ENCODE measurements around the gene PRSS8.
A peak's percentile ranks its signal among the peaks of the same experiment; 100 is the strongest.

PRSS8 gene

DNA sequence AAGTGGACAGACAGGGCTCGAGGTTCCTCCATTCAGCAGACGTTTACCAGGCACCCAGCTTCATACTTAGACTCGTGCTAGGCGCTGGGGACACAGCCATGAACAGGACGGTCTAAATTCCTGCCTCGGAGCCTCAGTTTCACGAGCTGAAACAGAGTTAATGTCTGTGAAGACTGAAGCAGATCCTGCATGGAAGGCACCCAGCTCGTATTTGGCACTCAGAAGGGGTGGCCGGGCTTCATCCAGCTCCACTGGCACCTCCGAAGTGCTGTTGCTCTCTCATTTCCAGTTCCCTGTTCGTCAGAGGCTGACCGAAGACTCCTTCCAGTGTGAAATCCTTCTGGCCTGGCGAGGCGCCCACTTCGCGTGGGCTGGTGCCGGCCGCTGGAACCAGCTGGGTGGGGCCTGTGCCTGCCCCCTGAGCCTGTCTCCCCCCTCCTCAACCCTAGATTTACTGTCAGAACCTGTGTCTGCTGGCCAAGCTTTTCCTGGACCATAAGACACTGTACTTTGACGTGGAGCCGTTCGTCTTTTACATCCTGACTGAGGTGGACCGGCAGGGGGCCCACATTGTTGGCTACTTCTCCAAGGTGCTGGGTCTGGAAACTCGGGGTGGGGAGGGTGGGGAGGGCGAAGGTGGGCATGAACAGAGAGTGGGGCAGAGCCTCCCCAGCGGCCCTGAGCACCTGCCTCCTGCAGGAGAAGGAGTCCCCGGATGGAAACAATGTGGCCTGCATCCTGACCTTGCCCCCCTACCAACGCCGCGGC lies 5.8 kb downstream of the PRSS8 start:
- TF ChIP-seq CTCF (conservative IDR thresholded peaks at IDR 0.05) = no peak
- no peak for TF ChIP-seq ZFX (IDR thresholded peaks at IDR 0.05)
- peak overlapping the region; percentile 71 for H3K27ac ChIP-seq

DNA sequence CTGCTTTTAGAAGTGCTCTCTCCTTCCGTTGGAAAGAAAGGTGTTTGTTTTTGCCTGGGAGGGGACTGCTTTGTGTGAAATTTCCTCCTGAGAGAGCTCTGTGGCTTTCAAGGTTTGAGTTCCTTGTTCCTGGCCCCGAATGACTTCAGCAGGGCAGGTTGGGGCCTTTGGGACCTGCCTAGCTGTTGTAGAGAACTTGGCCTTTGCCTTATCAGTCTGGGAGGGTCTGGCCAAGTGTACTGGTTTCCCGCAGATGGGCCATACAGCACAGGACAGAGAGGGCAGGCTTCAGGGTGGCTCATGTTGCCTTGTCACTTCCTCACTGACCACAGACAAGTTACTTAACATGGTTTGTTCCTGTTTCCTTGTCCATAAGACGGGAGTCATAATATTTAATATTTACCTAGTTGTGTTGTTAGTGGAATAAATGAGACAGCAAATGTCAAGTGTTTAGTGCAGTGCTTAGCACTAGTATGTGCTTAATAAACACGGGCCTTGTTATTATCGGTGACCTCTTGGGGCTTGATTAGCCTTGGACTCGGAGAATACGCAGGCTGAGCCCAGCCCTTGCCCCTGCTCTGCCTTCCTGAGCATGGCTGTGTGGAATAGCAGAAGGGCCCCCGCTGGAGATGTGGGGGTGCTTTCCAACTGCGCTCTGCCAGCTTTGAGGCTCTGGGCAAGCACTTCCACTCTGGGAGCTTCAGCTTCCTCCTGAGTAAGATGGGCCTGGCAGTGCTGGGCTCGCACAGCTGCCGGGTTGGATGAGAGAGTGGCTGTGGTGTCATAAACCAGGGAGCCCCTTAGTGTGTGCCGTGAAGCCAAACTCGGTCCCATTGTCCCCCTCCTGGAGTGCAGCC lies 6.6 kb downstream of the PRSS8 start:
- peak overlapping the region; percentile 71 for H3K27ac ChIP-seq
- TF ChIP-seq ZFX (IDR thresholded peaks at IDR 0.05) = no peak
- no peak for TF ChIP-seq CTCF (conservative IDR thresholded peaks at IDR 0.05)

DNA sequence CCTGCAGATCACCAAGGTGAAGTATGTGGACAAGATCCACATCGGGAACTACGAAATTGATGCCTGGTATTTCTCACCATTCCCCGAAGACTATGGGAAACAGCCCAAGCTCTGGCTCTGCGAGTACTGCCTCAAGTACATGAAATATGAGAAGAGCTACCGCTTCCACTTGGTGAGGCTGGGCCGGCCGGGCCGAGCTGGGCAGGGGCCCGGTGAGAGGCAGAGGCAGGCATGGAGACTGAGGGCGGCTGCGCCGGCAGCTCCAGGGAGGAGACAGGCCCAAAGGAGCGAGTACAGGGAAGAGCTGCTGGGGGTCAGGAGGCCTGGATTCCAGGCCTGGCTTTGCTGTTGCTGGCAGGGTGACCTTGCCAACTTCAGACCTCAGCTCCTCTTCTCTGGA lies 8.3 kb downstream of the PRSS8 start:
- H3K27ac ChIP-seq = no peak overlapping the region
- TF ChIP-seq CTCF (conservative IDR thresholded peaks at IDR 0.05) = no peak
- TF ChIP-seq ZFX (IDR thresholded peaks at IDR 0.05) = no peak

DNA sequence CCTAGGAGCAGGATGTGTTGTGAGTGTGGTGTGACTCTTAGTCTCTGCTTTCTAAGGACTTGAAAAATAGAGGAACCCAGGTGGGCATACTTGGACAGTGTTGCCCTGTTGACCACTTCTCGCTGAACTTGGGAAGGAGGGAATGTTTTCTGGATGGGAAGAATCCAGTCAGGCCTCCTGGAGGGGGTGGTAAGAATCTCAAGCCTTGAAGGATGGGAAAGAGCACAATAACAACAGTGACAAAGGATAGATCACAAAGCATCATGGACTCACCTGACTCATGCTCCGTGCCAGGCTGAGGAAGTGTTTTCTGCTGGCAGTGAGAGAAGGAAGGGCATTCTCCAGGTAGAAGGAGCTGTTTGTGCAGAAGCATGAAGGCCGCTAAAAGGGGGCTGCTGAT lies 9.7 kb downstream of the PRSS8 start:
- TF ChIP-seq CTCF (conservative IDR thresholded peaks at IDR 0.05) (no peak), ZFX (IDR thresholded peaks at IDR 0.05) (no peak)
- H3K27ac ChIP-seq = no peak overlapping the region

DNA sequence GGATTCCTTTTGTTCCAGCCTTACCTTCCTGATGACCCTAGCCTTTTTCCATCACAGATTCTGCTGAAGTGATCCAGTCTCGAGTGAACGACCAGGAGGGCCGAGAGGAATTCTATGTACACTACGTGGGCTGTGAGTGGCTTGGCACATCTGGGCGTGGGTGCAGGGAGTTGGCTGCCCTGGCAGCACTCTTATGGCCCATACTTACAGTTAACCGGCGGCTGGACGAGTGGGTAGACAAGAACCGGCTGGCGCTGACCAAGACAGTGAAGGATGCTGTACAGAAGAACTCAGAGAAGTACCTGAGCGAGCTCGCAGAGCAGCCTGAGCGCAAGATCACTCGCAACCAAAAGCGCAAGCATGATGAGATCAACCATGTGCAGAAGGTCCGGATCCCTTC lies 15.4 kb downstream of the PRSS8 start:
- TF ChIP-seq CTCF (conservative IDR thresholded peaks at IDR 0.05) (no peak), ZFX (IDR thresholded peaks at IDR 0.05) (no peak)
- H3K27ac ChIP-seq = no peak overlapping the region

GRCh38 chr16:31118223-31119155 lies 17.0 kb downstream of the PRSS8 start:
- TF ChIP-seq ZFX (IDR thresholded peaks at IDR 0.05) (no peak), CTCF (conservative IDR thresholded peaks at IDR 0.05) (no peak)
- peak overlapping the region; percentile 89 for H3K27ac ChIP-seq

Measured in C4-2B (cell line).